HEK293 (cell line): Measurements from ENCODE around the gene ZNF200.
A peak's percentile ranks its signal among the peaks of the same experiment; 100 is the strongest.

Source experiments
- KLF16 ChIP-seq: fragments of 450-650 bp; formaldehyde crosslinking; IDR thresholded peaks from 2 replicates; pipeline ENCODE4 v1.5.1; 2017; ENCODE audit warnings: missing biosample characterization, missing genetic modification characterization
- PATZ1 ChIP-seq: fragments of 450-650 bp; formaldehyde crosslinking; IDR thresholded peaks from 2 replicates; pipeline ENCODE4 v1.5.1; 2016; ENCODE audit warnings: missing biosample characterization, missing genetic modification characterization
- ZNF670 ChIP-seq: fragments of 450-650 bp; formaldehyde crosslinking; IDR thresholded peaks from 2 replicates; pipeline ENCODE4 v1.5.1; 2016; ENCODE audit warnings: missing biosample characterization, missing genetic modification characterization, low read depth
- ZSCAN30 ChIP-seq: fragments of 450-650 bp; IDR thresholded peaks from 2 replicates; pipeline ENCODE4 v1.5.1; 2018; ENCODE audit warnings: missing biosample characterization, mild to moderate bottlenecking, missing genetic modification characterization, moderate library complexity
- TF ChIP-seq, protein P1 (sequence below): fragments of 450-650 bp; formaldehyde crosslinking; IDR thresholded peaks from 2 replicates; pipeline ENCODE4 v1.5.1; 2016; ENCODE audit warnings: missing biosample characterization, missing genetic modification characterization
- TF ChIP-seq, protein P2 (sequence below): fragments of 450-650 bp; formaldehyde crosslinking; IDR thresholded peaks from 2 replicates; pipeline ENCODE4 v1.5.1; 2016; ENCODE audit warnings: missing biosample characterization, missing genetic modification characterization

GRCh38 chr16:3182608-3183444 lies 52.1 kb downstream of the ZNF200 start:
- TF ChIP-seq, protein P1, sequence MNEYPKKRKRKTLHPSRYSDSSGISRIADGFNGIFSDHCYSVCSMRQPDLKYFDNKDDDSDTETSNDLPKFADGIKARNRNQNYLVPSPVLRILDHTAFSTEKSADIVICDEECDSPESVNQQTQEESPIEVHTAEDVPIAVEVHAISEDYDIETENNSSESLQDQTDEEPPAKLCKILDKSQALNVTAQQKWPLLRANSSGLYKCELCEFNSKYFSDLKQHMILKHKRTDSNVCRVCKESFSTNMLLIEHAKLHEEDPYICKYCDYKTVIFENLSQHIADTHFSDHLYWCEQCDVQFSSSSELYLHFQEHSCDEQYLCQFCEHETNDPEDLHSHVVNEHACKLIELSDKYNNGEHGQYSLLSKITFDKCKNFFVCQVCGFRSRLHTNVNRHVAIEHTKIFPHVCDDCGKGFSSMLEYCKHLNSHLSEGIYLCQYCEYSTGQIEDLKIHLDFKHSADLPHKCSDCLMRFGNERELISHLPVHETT (tag by site-specific recombination), result peak; percentile 29; the same call in 1 of the 2 replicates
- TF ChIP-seq PATZ1 (peak; percentile 82), ZNF670 (tag by site-specific recombination) (no peak), ZSCAN30 (tag by site-specific recombination) (peak; percentile 54; the same call in 1 of the 2 replicates), KLF16 (tag by site-specific recombination) (peak; percentile 37; the same call in 1 of the 2 replicates)
- TF ChIP-seq, protein P2, sequence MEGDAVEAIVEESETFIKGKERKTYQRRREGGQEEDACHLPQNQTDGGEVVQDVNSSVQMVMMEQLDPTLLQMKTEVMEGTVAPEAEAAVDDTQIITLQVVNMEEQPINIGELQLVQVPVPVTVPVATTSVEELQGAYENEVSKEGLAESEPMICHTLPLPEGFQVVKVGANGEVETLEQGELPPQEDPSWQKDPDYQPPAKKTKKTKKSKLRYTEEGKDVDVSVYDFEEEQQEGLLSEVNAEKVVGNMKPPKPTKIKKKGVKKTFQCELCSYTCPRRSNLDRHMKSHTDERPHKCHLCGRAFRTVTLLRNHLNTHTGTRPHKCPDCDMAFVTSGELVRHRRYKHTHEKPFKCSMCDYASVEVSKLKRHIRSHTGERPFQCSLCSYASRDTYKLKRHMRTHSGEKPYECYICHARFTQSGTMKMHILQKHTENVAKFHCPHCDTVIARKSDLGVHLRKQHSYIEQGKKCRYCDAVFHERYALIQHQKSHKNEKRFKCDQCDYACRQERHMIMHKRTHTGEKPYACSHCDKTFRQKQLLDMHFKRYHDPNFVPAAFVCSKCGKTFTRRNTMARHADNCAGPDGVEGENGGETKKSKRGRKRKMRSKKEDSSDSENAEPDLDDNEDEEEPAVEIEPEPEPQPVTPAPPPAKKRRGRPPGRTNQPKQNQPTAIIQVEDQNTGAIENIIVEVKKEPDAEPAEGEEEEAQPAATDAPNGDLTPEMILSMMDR (tag by site-specific recombination), result peak; percentile 86
